Upper lobe of right lung (tissue), 1 donor: Measurements from ENCODE around the gene HS6ST2. TPM values are rescaled to one million over a fixed set of nuclear protein-coding genes. Genes with fewer than 3 reads are reported as not detected.

Experiments used
- ATAC-seq: fragments of 200-7000 bp; cut with Tn5 transposase; one replicate; pipeline ENCODE4 v1.9.1; 2020; ENCODE audit warnings: mild to moderate bottlenecking, moderate library complexity
- DNase-seq: peaks from one replicate; pipeline ENCODE4 v3.0.0-alpha.2; 2020
- H3K27ac ChIP-seq: fragments of 200-600 bp; one replicate; pipeline ENCODE4 v1.8.0; 2022
- H3K27me3 ChIP-seq: fragments of 200-600 bp; one replicate; pipeline ENCODE4 v1.8.0; 2022; ENCODE audit warnings: mild to moderate bottlenecking
- H3K36me3 ChIP-seq: fragments of 200-600 bp; one replicate; pipeline ENCODE4 v1.8.0; 2022
- H3K4me1 ChIP-seq: fragments of 200-600 bp; one replicate; pipeline ENCODE4 v1.8.0; 2022
- H3K4me3 ChIP-seq: fragments of 200-600 bp; one replicate; pipeline ENCODE4 v1.8.0; 2022; ENCODE audit warnings: mild to moderate bottlenecking
- H3K9me3 ChIP-seq: fragments of 200-600 bp; one replicate; pipeline ENCODE4 v1.8.0; 2022
- intact Hi-C: fragments of 100-400 bp; cut with DNase I; formaldehyde crosslinking; loops from one replicate; pipeline ENCODE4 v1.11.0; 2022
- total RNA-seq: library from RNA; stranded (reverse); fragmentation: NEBNext Ultra II Directional; extraction: Animal tissue kit (Norgen Biotek cat#: 25700); gene quantifications from one replicate; pipeline ENCODE4 v1.2.1, GENCODE V29; 2021
- TF ChIP-seq, protein P1 (sequence below): fragments of 200-600 bp; IDR thresholded peaks from one replicate; pipeline ENCODE4 v1.8.0; 2022; ENCODE audit warnings: antibody characterized with exemption
- donor health status: DM: no; HTN: yes; CAD: no; lungs with severe emphysema.

HS6ST2 gene
- total RNA-seq, 1 donor from 2014 or later: 0.87 TPM

DNA sequence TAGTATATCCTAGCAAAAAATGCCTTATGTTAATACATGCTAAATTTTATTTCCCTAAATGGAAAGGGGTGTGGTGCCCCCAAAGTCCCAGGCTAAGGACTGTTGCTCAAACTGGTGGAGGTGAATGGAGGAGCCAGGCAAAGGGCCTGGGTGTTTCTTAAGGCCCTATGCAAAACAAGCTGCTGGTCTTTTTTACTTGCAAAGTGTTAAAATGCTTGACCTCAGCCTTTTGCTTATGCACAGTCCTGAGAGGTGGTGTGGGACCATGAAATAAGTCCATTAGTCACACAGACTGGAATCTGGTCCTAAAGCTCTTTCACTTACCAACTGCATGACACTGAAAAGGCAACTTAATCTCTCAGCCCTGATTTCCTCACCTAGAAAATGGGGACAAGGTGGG is 246.1 kb downstream of the HS6ST2 start:
- ATAC-seq (no peak), DNase-seq (no peak)
- no peaks in the 10 kb centered on the region for H3K9me3 ChIP-seq
- TF ChIP-seq, protein P1, sequence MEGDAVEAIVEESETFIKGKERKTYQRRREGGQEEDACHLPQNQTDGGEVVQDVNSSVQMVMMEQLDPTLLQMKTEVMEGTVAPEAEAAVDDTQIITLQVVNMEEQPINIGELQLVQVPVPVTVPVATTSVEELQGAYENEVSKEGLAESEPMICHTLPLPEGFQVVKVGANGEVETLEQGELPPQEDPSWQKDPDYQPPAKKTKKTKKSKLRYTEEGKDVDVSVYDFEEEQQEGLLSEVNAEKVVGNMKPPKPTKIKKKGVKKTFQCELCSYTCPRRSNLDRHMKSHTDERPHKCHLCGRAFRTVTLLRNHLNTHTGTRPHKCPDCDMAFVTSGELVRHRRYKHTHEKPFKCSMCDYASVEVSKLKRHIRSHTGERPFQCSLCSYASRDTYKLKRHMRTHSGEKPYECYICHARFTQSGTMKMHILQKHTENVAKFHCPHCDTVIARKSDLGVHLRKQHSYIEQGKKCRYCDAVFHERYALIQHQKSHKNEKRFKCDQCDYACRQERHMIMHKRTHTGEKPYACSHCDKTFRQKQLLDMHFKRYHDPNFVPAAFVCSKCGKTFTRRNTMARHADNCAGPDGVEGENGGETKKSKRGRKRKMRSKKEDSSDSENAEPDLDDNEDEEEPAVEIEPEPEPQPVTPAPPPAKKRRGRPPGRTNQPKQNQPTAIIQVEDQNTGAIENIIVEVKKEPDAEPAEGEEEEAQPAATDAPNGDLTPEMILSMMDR: no peak
- no peak overlapping the region for H3K4me3 ChIP-seq
- no peaks in the 10 kb centered on the region for H3K27me3 ChIP-seq
- H3K4me1 ChIP-seq: no peaks in the 10 kb centered on the region
- H3K36me3 ChIP-seq: no peaks in the 10 kb centered on the region
- H3K27ac ChIP-seq: no peak overlapping the region
- intact Hi-C loops: no loop called here

DNA sequence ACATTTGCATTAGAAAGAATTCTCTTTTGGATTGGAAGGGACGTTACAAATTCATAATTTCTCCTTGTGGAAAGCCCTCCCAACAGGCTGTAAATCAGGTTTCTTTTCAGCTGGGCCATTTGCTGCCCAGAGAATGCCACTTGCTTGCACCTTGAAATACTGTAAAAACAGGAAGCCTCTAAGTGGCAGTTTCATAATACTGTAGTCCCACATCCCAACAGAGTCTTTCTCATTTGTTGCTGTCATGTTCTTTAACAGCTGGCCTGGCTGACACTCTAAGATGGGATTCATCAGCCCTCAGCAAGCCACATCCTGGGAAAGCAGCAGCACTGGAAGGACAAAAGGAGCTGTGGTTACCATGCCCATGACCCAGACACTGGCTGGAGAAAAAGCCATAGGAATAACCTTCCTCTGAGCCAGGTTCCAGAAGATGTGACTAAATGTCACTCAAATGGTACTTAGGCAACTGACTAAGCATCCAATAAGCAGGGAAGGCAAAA is 247.7 kb downstream of the HS6ST2 start:
- no peak for DNase-seq
- H3K27me3 ChIP-seq: no peaks in the 10 kb centered on the region
- no peak overlapping the region for H3K27ac ChIP-seq
- H3K4me3 ChIP-seq: no peak overlapping the region
- intact Hi-C loops: no loop called here
- no peak for ATAC-seq
- H3K9me3 ChIP-seq: no peaks in the 10 kb centered on the region
- no peaks in the 10 kb centered on the region for H3K4me1 ChIP-seq
- H3K36me3 ChIP-seq: no peaks in the 10 kb centered on the region
- TF ChIP-seq, protein P1: no peak

DNA sequence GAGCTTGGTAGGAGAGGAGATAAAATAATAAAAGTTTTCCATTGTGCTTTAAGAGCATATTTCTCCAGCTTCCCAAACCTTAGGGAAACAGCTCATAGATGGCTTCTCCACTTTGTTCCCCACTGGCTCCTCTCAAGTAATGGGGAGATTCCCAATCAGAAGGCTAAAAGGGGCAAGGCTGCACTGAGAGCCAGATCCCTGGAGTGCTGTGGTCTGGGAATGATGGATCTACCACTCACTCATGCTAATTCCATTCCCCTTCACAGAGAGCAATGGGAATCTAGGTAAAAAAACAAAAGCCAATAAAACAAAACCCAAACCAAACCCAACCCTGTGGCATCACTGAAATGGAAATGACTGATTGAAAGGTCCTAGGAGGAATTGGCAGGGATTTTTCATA is 249.9 kb downstream of the HS6ST2 start:
- TF ChIP-seq, protein P1: no peak
- DNase-seq: no peak
- no peak for ATAC-seq

DNA sequence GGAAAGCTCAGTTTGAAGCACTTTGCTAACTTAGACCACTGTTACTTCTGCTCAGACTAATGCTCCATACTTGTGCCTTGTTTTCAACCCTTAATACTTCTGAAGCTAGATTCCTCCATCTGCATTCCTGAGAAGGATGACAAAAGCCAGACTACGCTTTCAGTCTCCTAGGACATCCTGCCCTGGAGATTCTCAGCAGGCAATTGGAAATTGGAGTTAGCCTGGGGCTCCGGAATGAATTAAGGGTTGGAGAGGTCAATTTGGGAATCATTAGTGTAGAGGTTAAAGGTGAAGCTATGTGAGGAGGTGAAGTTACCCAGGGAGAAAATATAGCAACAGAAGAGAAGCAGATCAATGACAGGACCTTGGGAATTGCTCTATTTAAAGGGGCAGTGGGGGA is 253.7 kb downstream of the HS6ST2 start:
- no peaks in the 10 kb centered on the region for H3K4me1 ChIP-seq
- H3K27ac ChIP-seq: no peak overlapping the region
- no peaks in the 10 kb centered on the region for H3K36me3 ChIP-seq
- intact Hi-C loops: no loop called here
- TF ChIP-seq, protein P1: no peak
- ATAC-seq: no peak
- no peak for DNase-seq
- H3K9me3 ChIP-seq: no peaks in the 10 kb centered on the region
- H3K27me3 ChIP-seq: no peaks in the 10 kb centered on the region
- H3K4me3 ChIP-seq: no peak overlapping the region

More for the DNA sequence above, 249.9 kb downstream of the HS6ST2 start:
- no peaks in the 10 kb centered on the region for H3K4me1 ChIP-seq
- H3K27ac ChIP-seq: no peak overlapping the region
- no peaks in the 10 kb centered on the region for H3K9me3 ChIP-seq
- intact Hi-C loops: no loop called here
- H3K4me3 ChIP-seq: no peak overlapping the region
- no peaks in the 10 kb centered on the region for H3K27me3 ChIP-seq
- no peaks in the 10 kb centered on the region for H3K36me3 ChIP-seq

DNA sequence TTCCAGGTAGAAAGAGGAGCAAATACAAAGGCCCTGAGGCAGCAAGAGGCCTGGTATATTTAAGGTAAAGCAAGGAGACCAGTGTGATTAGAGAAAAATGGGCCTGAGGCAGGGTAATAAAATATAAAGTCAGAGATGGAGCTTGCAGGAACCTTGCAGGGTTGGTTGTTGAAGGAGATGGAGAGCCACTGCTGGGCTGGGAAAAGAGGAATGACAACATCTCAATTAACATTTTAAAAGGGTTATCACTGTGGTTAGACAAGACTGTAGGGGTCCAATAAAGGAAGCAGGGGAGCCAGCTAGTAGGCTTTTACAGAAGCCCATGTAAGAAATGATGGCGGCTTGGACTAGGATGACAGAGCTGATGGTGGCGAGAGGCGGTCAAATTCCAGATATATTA is 264.0 kb downstream of the HS6ST2 start:
- H3K4me3 ChIP-seq: no peak overlapping the region
- ATAC-seq (no peak), DNase-seq (no peak)
- no peaks in the 10 kb centered on the region for H3K27me3 ChIP-seq
- intact Hi-C loops: no loop called here
- no peak overlapping the region for H3K27ac ChIP-seq
- H3K4me1 ChIP-seq: no peaks in the 10 kb centered on the region
- H3K36me3 ChIP-seq: no peaks in the 10 kb centered on the region
- no peaks in the 10 kb centered on the region for H3K9me3 ChIP-seq
- TF ChIP-seq, protein P1: no peak

DNA sequence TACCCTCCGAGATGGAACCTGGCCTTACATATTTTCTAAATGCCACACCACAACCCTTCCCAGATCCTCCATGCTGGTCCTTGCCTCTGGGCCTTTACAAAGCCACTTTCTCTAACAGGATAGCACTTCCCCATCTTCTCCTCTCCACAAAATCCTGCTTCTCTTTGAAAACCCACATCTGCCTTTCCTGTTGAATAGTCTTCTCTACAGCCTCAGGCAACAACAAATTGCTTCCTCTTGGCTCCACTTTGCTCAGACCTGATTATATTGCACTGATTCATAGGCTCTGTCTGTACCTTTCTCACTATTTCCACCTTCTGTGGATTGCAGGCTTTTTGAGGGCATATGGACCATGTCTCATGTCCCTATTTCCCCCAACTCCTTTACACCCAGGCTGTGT is 265.9 kb downstream of the HS6ST2 start:
- DNase-seq: no peak
- intact Hi-C loops: no loop called here
- H3K4me1 ChIP-seq: no peaks in the 10 kb centered on the region
- no peaks in the 10 kb centered on the region for H3K36me3 ChIP-seq
- TF ChIP-seq, protein P1: no peak
- no peak overlapping the region for H3K27ac ChIP-seq
- no peaks in the 10 kb centered on the region for H3K9me3 ChIP-seq
- no peak for ATAC-seq
- no peaks in the 10 kb centered on the region for H3K27me3 ChIP-seq
- no peak overlapping the region for H3K4me3 ChIP-seq
